Jurkat, Clone E6-1 (cell line): ENCODE measurements around the gene CRABP1.

Experiments
- DNase-seq: peaks from one replicate; pipeline ENCODE4 v3.0.0-alpha.2; 2011; ENCODE audit warnings: low read depth, low spot score
- H3K4me3 ChIP-seq: 2 replicates; pipeline ENCODE4 v1.5.1; 2011; ENCODE audit warnings: mild to moderate bottlenecking, low read length, control low read depth, moderate library complexity

Gene CRABP1

GRCh38 chr15:78392430-78392829 is 52.3 kb downstream of the CRABP1 start:
- no peak for DNase-seq
- no peak overlapping the region for H3K4me3 ChIP-seq

DNA sequence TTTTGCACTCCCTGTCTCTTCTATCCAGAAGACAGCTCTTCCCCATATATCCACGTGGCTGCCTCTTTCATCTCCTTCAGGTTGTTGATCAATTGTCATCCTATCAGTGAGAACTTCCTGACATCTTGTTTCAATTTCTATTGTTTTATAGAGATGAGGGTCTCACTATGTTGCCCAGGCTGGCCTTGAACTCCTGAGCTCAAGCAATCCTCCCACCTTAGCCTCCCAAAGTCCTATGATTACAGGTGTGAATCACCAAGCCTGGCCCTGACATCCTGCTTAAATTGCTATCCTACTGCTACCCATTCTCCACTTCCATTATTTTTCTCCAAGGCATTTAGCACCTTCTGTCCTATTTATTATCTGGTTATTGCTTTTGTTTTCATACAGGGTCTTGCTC is 53.0 kb downstream of the CRABP1 start:
- H3K4me3 ChIP-seq, result no peak overlapping the region
- no peak for DNase-seq

DNA sequence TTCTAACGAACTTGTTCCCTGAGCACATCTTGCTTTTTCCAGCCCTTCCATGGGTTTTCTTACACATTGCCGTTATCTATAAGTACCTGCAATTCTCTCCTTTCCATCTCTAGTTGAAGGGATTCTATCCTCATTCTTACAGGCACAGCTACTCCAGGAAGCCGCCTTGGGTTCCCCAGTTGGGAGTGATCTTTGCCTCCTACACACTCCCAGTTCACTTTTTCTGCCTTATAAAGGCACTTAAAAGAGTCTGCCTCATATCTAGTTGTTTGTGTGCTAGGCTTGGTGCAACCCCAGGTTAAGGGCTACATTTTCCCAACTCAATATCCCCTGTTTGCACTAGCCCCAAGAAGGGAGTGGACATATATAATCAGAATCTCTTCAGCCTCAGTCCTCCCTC is 53.9 kb downstream of the CRABP1 start:
- no peak overlapping the region for H3K4me3 ChIP-seq
- DNase-seq, result no peak

- DNase-seq, result no peak
- H3K4me3 ChIP-seq, result no peak overlapping the region
Observed at GRCh38 chr15:78394981-78395616, 54.9 kb downstream of the CRABP1 start.

DNA sequence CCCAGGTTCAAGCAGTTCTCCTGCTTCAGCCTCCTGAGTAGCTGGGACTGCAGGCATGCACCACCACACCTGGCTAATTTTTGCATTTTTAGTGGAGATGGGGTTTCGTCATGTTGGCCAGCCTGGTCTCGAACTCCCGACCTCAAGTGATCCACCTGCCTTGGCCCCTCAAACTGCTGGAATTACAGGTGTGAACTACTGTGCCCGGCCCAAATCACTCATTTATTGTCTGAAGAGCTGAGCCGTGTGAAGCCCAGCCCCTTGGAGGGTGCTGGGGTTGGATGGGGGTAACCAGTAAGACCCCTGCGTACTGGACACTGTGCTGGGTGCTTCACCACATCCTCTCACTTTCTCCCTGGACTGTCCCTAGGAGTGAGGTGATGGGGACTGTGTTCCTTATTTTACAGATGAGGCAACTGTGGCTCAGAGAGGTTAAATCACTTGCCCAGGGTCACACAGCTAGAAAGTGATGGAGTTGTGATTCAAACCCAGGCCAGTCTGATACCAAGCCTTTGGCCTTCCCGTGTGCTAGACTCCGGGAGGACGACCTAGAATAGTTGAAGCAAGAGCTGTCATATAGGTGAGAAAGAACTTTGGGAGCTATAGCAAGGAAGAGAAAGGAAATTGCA is 56.1 kb downstream of the CRABP1 start:
- no peak for DNase-seq
- no peak overlapping the region for H3K4me3 ChIP-seq

- no peak overlapping the region for H3K4me3 ChIP-seq
- DNase-seq, result no peak
Observed at GRCh38 chr15:78396976-78397375, 56.8 kb downstream of the CRABP1 start.

DNA sequence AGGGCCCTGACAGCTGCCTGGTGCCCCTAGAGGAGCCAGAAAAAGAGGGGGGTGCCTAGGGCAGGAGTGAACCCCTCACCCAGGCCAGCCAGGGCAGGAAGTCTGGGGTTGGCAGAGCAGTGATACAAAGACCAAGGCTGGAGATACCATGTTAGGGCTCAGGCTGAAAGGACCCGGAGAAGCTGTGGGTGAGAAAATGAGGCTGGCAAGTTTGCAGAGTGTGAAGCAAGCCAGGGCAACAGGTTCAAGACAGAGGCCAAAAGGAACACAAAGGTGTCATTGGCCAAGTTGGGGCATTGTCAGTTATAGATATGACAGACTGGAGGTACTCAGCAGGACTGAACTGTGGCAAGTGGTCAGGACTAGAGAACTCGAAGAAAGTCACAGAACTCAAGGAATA is 57.2 kb downstream of the CRABP1 start:
- no peak overlapping the region for H3K4me3 ChIP-seq
- no peak for DNase-seq
